ENCODE measurements around the gene CD160. TPM values are rescaled to one million over a fixed set of nuclear protein-coding genes. Genes with fewer than 3 reads are reported as not detected.

CD160 gene
- total and polyA plus RNA-seq, 2 of the 13 experiments (the other 11 are each of a cell fraction or from before 2014, with no cell fraction given) = 0.09 TPM; not detected in 1

GRCh38 chr1:145711213-145711651 is 8.1 kb upstream of the CD160 start (continued):
- TF ChIP-seq ZNF34 (CRISPR knock-in tag; IDR thresholded peaks at IDR 0.05; ENCODE audit: borderline replicate concordance) = no peak
- TF ChIP-seq ETV6 (CRISPR knock-in tag; conservative IDR thresholded peaks at IDR 0.05) = no peak
- peak; percentile 5; the same call in 1 of the 2 replicates for TF ChIP-seq ZNF350 (CRISPR knock-in tag; IDR thresholded peaks at IDR 0.05; ENCODE audit: borderline replicate concordance, low read depth)
- TF ChIP-seq ZNF563 (CRISPR knock-in tag; IDR thresholded peaks at IDR 0.05) = no peak
- TF ChIP-seq ZBTB14 (CRISPR knock-in tag; IDR thresholded peaks at IDR 0.05) = no peak
- TF ChIP-seq PHF20 (CRISPR knock-in tag; IDR thresholded peaks at IDR 0.05) = no peak
- TF ChIP-seq PBX2 (CRISPR knock-in tag; IDR thresholded peaks at IDR 0.05) = no peak
- peak; percentile 72 for TF ChIP-seq BCL6 (CRISPR knock-in tag; IDR thresholded peaks at IDR 0.05)
- TF ChIP-seq IKZF5 (CRISPR knock-in tag; IDR thresholded peaks at IDR 0.05) = peak; percentile 59
- no peak for TF ChIP-seq CHD4 (IDR thresholded peaks at IDR 0.05; ENCODE audit: borderline replicate concordance, low read length)
- TF ChIP-seq NFE2L2 (IDR thresholded peaks at IDR 0.05; ENCODE audit: low read length) = no peak
- no peak for TF ChIP-seq SP140L (CRISPR knock-in tag; IDR thresholded peaks at IDR 0.05; ENCODE audit: borderline replicate concordance)
- no peak for TF ChIP-seq ZSCAN31 (CRISPR knock-in tag; IDR thresholded peaks at IDR 0.05; ENCODE audit: low read depth)
- TF ChIP-seq KLF6 (CRISPR knock-in tag; IDR thresholded peaks at IDR 0.05) = no peak
- TF ChIP-seq ADNP (CRISPR knock-in tag; IDR thresholded peaks at IDR 0.05) = no peak
- TF ChIP-seq HNF4G (IDR thresholded peaks at IDR 0.05; ENCODE audit: borderline replicate concordance, low read depth, low read length) = peak; percentile 68
- TF ChIP-seq HNF4G (CRISPR knock-in tag; IDR thresholded peaks at IDR 0.05; ENCODE audit: borderline replicate concordance, low read depth) = 0 out of 2 replicates have a peak, but pooled peaks have one; percentile 25
- TF ChIP-seq HNF1B (CRISPR knock-in tag; IDR thresholded peaks at IDR 0.05) = peak; percentile 56; the same call in 1 of the 2 replicates
